GM18498 (cell line): ENCODE measurements around the gene KRTAP10-11.
"Not testable (repeated sequence)": the region's sequence is repeated elsewhere in the genome, so short reads cannot be mapped to it uniquely, and the experiment has no call there.

Experiments
- ATAC-seq: cut with Tn5 transposase; IDR thresholded peaks from one replicate; pipeline ENCODE4 v1.9.1; 2021; ENCODE audit warnings: mild to moderate bottlenecking, moderate library complexity; ENCODE audit not compliant: unreplicated experiment

KRTAP10-11 gene

GRCh38 chr21:44614961-44615391 lies 31.2 kb upstream of the KRTAP10-11 start:
- ATAC-seq = no peak

- no peak for ATAC-seq
These were observed 30.7 kb upstream of the KRTAP10-11 start for GRCh38 chr21:44615466-44615865.

GRCh38 chr21:44615911-44616590 lies 30.2 kb upstream of the KRTAP10-11 start:
- ATAC-seq = no peak

- no peak for ATAC-seq
These were observed 29.7 kb upstream of the KRTAP10-11 start for GRCh38 chr21:44616591-44616926.

- no peak for ATAC-seq
These were observed 29.1 kb upstream of the KRTAP10-11 start for GRCh38 chr21:44617071-44617501.

GRCh38 chr21:44618504-44618903 lies 27.7 kb upstream of the KRTAP10-11 start:
- no peak for ATAC-seq

GRCh38 chr21:44618909-44619308 lies 27.3 kb upstream of the KRTAP10-11 start:
- ATAC-seq = no peak

- no peak for ATAC-seq
These were observed 26.3 kb upstream of the KRTAP10-11 start for GRCh38 chr21:44619886-44620285.

- no peak for ATAC-seq
These were observed 22.6 kb upstream of the KRTAP10-11 start for GRCh38 chr21:44623575-44623974.

- no peak for ATAC-seq
These were observed 20.5 kb upstream of the KRTAP10-11 start for GRCh38 chr21:44625756-44626155.

GRCh38 chr21:44626262-44626661 lies 20.0 kb upstream of the KRTAP10-11 start:
- ATAC-seq = no peak

GRCh38 chr21:44626673-44627143 lies 19.5 kb upstream of the KRTAP10-11 start, which contains the start of gene KRTAP10-9:
Gene KRTAP10-9, plus strand, starts transcription at chr21:44627093. Its CDS starts 79 bp downstream, at chr21:44627172.
- ATAC-seq = no peak

GRCh38 chr21:44627181-44627822 lies 18.9 kb upstream of the KRTAP10-11 start:
- not testable (repeated sequence) for ATAC-seq

- not testable (repeated sequence) for ATAC-seq
These were observed 18.4 kb upstream of the KRTAP10-11 start for GRCh38 chr21:44627831-44628233.

- ATAC-seq = no peak
These were observed 17.4 kb upstream of the KRTAP10-11 start for GRCh38 chr21:44628707-44629391.

- ATAC-seq = no peak
These were observed 15.8 kb upstream of the KRTAP10-11 start for GRCh38 chr21:44630440-44630839.

GRCh38 chr21:44632067-44632466 lies 14.1 kb upstream of the KRTAP10-11 start:
- no peak for ATAC-seq

- no peak for ATAC-seq
These were observed 9.8 kb upstream of the KRTAP10-11 start for GRCh38 chr21:44636209-44637017.

- no peak for ATAC-seq
These were observed 9.0 kb upstream of the KRTAP10-11 start, which contains the start of gene KRTAP10-10 for GRCh38 chr21:44637018-44637850. Gene KRTAP10-10, plus strand, starts transcription at chr21:44637356. Its CDS starts 62 bp downstream, at chr21:44637418.

- not testable (repeated sequence) for ATAC-seq
These were observed 8.3 kb upstream of the KRTAP10-11 start for GRCh38 chr21:44637851-44638348.
